Hematopoietic multipotent progenitor cell treated with erythropoietin and hydrocortisone succinate and interleukin-3 and kit ligand, for 4 days (in vitro differentiated cells): ENCODE measurements around the gene KIF7.
"Not testable (repeated sequence)": the region's sequence is repeated elsewhere in the genome, so short reads cannot be mapped to it uniquely, and the experiment has no call there.

Experiments
- DNase-seq: peaks from one replicate; pipeline ENCODE4 v3.0.0-alpha.2; 2015

KIF7 gene

DNA sequence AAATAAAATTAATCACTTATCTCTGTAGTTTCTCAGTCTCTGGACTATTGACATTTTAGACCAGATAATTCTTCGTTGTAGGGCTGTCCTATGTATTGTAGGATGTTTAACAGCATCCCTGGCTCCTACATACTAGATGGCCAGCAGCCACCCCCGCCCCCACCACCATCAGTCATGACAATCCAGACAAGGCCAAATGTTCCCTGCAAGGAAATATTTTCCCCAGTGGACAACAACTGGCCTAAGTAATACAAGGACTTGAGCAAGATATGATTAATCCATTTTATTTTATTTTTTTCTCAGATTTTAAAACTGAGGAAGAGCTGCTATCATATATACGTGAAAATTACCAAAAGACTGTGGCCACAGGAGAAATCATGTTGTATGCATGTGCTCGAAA lies 56.2 kb downstream of the KIF7 start:
- DNase-seq, result no peak

DNA sequence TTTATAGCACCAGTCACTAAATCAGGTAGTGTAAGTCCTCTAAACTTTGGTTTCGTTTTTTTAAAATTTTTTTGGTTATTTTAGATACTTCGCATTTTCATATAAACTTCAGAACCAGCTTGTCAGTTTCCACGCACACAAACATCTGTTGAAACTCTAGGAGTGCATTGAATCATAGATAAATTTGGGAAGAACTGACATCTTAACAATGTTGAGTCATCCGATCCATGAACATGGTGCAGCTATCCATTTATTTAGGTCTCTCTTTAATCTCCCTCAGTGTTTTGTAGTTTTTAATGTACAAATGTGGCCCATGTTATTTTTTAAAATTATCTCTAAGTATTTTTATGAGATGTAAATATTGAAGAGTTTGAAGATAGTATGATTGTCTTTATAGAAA lies 62.2 kb downstream of the KIF7 start:
- no peak for DNase-seq

DNA sequence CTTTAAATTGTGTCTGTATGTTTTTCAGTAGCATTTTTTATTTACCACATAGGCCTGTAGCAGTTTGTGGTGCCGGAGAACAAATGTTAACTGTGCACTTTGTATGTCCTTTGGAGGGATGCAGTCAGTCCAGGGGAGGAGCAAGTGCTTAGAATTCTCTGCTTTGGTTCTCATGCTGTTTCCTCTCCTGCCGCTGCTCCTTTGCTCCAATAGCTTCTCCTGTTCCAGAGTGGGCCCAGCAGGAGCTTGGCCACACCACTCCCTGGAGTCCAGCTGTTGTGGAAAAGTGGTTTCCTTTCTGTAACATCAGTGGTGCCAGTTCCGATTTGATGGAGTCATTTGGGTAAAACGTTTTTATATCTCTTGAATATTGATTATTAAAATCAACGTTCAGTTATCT lies 63.4 kb downstream of the KIF7 start:
- DNase-seq, result no peak

- no peak for DNase-seq
Measured at GRCh38 chr15:89587955-89588354, 67.3 kb downstream of the KIF7 start.

- DNase-seq, result no peak
Measured at GRCh38 chr15:89586651-89587050, 68.6 kb downstream of the KIF7 start.

DNA sequence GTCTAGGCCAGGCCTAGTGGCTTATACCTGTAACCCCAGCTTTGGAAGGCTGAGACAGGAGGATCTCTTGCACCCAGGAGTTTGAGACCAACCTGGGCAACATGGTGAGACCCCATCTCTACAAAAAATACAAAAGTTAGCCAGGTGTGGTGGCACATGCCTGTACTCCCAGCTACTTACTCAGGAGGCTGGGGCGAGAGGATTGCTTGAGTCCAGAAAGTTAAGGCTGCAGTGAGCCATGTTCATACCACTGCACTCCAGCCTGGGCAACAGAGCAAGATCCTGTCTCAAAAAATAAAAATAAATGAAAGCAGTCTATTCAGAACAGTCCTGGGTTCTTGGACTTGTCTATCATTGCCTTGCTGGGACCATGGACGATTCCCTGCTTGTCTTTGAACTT lies 74.5 kb downstream of the KIF7 start:
- not testable (repeated sequence) for DNase-seq

DNA sequence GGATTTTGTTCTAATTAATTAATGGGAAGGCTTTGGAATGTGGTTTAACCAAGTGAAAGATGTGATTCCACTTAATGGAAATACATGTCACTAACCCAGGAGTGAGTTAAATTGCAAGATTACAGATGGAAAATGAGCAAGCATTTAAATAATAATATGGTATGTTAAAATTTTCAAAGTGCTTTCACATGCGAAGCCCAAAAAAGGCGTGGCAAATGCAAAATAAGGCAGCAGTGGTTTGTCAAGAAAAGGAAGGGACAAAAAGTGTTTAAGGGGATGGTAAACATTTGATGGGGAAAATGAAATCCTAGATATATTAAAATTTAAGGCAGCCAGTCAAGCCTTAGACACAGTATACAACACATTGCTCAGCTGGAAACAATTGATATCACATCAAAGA lies 77.1 kb downstream of the KIF7 start:
- peak; percentile 12 for DNase-seq
